HG03565 (cell line): ENCODE results near the gene ROR2.

Source experiments
- ATAC-seq: cut with Tn5 transposase; IDR thresholded peaks from one replicate; pipeline ENCODE4 v1.9.1; 2021; ENCODE audit warnings: mild to moderate bottlenecking, moderate library complexity; ENCODE audit not compliant: unreplicated experiment

The ROR2 gene

GRCh38 chr9:91782708-91783214, 167.3 kb downstream of the ROR2 start:
- no peak for ATAC-seq

GRCh38 chr9:91781906-91782305, 168.1 kb downstream of the ROR2 start:
- ATAC-seq = no peak

GRCh38 chr9:91781116-91781515, 168.9 kb downstream of the ROR2 start:
- ATAC-seq = no peak

- ATAC-seq = no peak
Observed at GRCh38 chr9:91778031-91778430, 172.0 kb downstream of the ROR2 start.

GRCh38 chr9:91777292-91777830, 172.7 kb downstream of the ROR2 start:
- no peak for ATAC-seq

- no peak for ATAC-seq
Observed at GRCh38 chr9:91776409-91777291, 173.4 kb downstream of the ROR2 start.

GRCh38 chr9:91775708-91776028, 174.4 kb downstream of the ROR2 start:
- no peak for ATAC-seq

- ATAC-seq = no peak
Observed at GRCh38 chr9:91775011-91775707, 174.9 kb downstream of the ROR2 start.

- ATAC-seq = no peak
Observed at GRCh38 chr9:91773156-91773555, 176.9 kb downstream of the ROR2 start.

- ATAC-seq = no peak
Observed at GRCh38 chr9:91771864-91772263, 178.2 kb downstream of the ROR2 start.

- ATAC-seq = no peak
Observed at GRCh38 chr9:91771027-91771426, 179.0 kb downstream of the ROR2 start.

- no peak for ATAC-seq
Observed at GRCh38 chr9:91770229-91770628, 179.8 kb downstream of the ROR2 start.

GRCh38 chr9:91768977-91769916, 180.8 kb downstream of the ROR2 start:
- ATAC-seq = no peak

GRCh38 chr9:91768507-91768906, 181.5 kb downstream of the ROR2 start:
- ATAC-seq = no peak

- ATAC-seq = no peak
Observed at GRCh38 chr9:91766315-91767069, 183.5 kb downstream of the ROR2 start.

GRCh38 chr9:91765296-91765695, 184.7 kb downstream of the ROR2 start:
- ATAC-seq = no peak

GRCh38 chr9:91764661-91765060, 185.4 kb downstream of the ROR2 start:
- ATAC-seq = no peak

GRCh38 chr9:91761362-91761761, 188.7 kb downstream of the ROR2 start:
- no peak for ATAC-seq

- no peak for ATAC-seq
Observed at GRCh38 chr9:91760906-91761305, 189.1 kb downstream of the ROR2 start.

GRCh38 chr9:91758491-91758981, 191.5 kb downstream of the ROR2 start:
- ATAC-seq = no peak
